Heart left ventricle (tissue), 13 donors: ENCODE results near the gene JUP.

Source experiments
- POLR2A ChIP-seq, 2 donors: fragments of 450-650 bp; IDR thresholded peaks; one replicate each; pipeline ENCODE4 v1.6.1; 2017; ENCODE audit warnings: antibody characterized with exemption in 2 of 2, mild to moderate bottlenecking in 2 of 2, moderate library complexity in 2 of 2
- TF ChIP-seq, protein P1 (sequence below), 12 donors: fragments of 200-600 bp; sonication (generic) in 4 of 12; IDR thresholded peaks; one replicate each; pipeline versions ENCODE4 v1.5.0 to v1.8.0; 2018 to 2022; ENCODE audit warnings: antibody characterized with exemption in 12 of 12, mild to moderate bottlenecking in 5 of 12
- donor health status: ischemic (EF 13 %, LVEDD 7.1; RV severe dilation, severe dysfunction).
- donor health status: DM: no; HTN: yes; CAD: no.
- donor health status: DM: no; HTN: no; CAD: no.
- donor health status: ischemic (EF 25% LVEDD 6.9; RV normal size, moderate dysfunction).
- donor health status: ischemic (EF 25% LVEDD 5.7; RV mildly dilated, moderate dysfunction).
- donor health status: ischemic (EF 35%, LVEDD 5.7; RV mildly dilated, moderate dysfunction).
- donor health status: nonischemic (EF 11% LVEDD 7.7; RV severe dilation, severe dysfunction).
- donor health status: DM: yes; HTN: yes; CAD: no.
- donor health status: PGD.
- donor health status: ischemic (EF 29% LVEDD 5.4; RV normal size, mild dysfunction).
- donor health status: nonischemic (EF 23%, LVEDD 6.1; RV moderate dilation, normal function).

DNA sequence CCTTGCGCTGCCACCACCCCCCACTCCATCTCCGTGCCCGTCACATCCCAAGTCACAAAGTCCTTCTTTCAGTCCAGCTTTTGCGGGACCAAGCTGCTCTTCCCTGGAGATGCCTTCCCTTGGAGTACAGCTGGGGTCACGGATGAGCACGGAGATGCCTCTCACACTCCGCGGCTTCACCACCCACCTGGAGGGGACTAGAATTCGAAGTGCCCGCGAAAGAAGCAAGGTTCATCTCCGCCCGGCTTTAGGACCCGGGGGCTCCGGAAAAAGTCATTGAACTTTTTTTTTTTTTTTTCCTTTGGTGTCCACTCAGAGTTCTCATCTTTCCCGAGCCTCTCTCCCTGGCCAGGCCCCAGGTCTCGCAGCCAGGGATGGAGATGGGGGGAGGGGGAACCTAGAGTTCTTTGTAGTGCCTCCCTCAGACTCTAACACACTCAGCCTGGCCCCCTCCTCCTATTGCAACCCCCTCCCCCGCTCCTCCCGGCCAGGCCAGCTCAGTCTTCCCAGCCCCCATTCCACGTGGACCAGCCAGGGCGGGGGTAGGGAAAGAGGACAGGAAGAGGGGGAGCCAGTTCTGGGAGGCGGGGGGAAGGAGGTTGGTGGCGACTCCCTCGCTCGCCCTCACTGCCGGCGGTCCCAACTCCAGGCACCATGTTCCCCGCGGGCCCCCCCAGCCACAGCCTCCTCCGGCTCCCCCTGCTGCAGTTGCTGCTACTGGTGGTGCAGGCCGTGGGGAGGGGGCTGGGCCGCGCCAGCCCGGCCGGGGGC is 26.1 kb upstream of the JUP start, which contains the start of gene FKBP10:
- TF ChIP-seq, protein P1, sequence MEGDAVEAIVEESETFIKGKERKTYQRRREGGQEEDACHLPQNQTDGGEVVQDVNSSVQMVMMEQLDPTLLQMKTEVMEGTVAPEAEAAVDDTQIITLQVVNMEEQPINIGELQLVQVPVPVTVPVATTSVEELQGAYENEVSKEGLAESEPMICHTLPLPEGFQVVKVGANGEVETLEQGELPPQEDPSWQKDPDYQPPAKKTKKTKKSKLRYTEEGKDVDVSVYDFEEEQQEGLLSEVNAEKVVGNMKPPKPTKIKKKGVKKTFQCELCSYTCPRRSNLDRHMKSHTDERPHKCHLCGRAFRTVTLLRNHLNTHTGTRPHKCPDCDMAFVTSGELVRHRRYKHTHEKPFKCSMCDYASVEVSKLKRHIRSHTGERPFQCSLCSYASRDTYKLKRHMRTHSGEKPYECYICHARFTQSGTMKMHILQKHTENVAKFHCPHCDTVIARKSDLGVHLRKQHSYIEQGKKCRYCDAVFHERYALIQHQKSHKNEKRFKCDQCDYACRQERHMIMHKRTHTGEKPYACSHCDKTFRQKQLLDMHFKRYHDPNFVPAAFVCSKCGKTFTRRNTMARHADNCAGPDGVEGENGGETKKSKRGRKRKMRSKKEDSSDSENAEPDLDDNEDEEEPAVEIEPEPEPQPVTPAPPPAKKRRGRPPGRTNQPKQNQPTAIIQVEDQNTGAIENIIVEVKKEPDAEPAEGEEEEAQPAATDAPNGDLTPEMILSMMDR (IDR thresholded peaks at IDR 0.05), result no peak
- no peak for TF ChIP-seq POLR2A (IDR thresholded peaks at IDR 0.05)
